K562 (cell line): Measurements from ENCODE around the gene FAM161A. TPM values are rescaled to one million over a fixed set of nuclear protein-coding genes. Genes with fewer than 3 reads are reported as not detected.

Source experiments
- HMG20A ChIP-seq: fragments of 450-650 bp; formaldehyde crosslinking; conservative IDR thresholded peaks from 2 replicates; pipeline ENCODE4 v1.4.0; 2020; ENCODE audit warnings: mild to moderate bottlenecking, mixed read lengths
- SMC3 ChIP-seq: conservative IDR thresholded peaks from 2 replicates; pipeline ENCODE4 v1.6.1; 2011; ENCODE audit warnings: low read depth, low read length, improper control_type of control experiment; ENCODE audit not compliant: insufficient read depth
- polyA plus RNA-seq, 8 experiments: library from polyadenylated mRNA; depleted of rRNA in 4 of 8; stranded (reverse) in 5 of 8; unstranded in 3 of 8; fragments of >200 nt; fragmentation: Nextera tagmentation in 2 of 8; fragmentation: Illumina TruSeq in 1 of 8; extraction: Ambion mirVana in 2 of 8; extraction: Trizol in 1 of 8; gene quantifications; 2 replicates each; pipeline versions ENCODE4 v1.2.1 to v1.2.3, GENCODE V29; 2011 to 2014; ENCODE audit warnings: inconsistent platforms in 1 of 8, missing spikeins in 1 of 8
- total RNA-seq, 7 experiments: library from RNA; depleted of rRNA in 6 of 7; stranded (reverse); fragments of >200 nt in 6 of 7; fragmentation: Illumina TruSeq in 2 of 7; extraction: Trizol in 2 of 7; gene quantifications; 2 replicates each; pipeline versions ENCODE4 v1.2.1 to v1.2.3, GENCODE V29; 2011 to 2021; ENCODE audit warnings: low replicate concordance in 1 of 7
- TF ChIP-seq, protein P1 (sequence below), 2 experiments: fragments of 450-650 bp; formaldehyde crosslinking in 1 of 2; IDR thresholded peaks; 2 replicates each; pipeline versions ENCODE4 v1.4.0 to v1.6.1; 2014 to 2020; ENCODE audit warnings: mild to moderate bottlenecking in 2 of 2, borderline replicate concordance in 1 of 2, low read depth in 1 of 2

Gene FAM161A
- total and polyA plus RNA-seq, 9 of the 15 experiments (the other 6 are each of a cell fraction or from before 2014, with no cell fraction given) = 0.27 to 1.4 (median 0.80) TPM

GRCh38 chr2:61898810-61899209 lies 45.0 kb upstream of the FAM161A start (continued):
- TF ChIP-seq, protein P1, sequence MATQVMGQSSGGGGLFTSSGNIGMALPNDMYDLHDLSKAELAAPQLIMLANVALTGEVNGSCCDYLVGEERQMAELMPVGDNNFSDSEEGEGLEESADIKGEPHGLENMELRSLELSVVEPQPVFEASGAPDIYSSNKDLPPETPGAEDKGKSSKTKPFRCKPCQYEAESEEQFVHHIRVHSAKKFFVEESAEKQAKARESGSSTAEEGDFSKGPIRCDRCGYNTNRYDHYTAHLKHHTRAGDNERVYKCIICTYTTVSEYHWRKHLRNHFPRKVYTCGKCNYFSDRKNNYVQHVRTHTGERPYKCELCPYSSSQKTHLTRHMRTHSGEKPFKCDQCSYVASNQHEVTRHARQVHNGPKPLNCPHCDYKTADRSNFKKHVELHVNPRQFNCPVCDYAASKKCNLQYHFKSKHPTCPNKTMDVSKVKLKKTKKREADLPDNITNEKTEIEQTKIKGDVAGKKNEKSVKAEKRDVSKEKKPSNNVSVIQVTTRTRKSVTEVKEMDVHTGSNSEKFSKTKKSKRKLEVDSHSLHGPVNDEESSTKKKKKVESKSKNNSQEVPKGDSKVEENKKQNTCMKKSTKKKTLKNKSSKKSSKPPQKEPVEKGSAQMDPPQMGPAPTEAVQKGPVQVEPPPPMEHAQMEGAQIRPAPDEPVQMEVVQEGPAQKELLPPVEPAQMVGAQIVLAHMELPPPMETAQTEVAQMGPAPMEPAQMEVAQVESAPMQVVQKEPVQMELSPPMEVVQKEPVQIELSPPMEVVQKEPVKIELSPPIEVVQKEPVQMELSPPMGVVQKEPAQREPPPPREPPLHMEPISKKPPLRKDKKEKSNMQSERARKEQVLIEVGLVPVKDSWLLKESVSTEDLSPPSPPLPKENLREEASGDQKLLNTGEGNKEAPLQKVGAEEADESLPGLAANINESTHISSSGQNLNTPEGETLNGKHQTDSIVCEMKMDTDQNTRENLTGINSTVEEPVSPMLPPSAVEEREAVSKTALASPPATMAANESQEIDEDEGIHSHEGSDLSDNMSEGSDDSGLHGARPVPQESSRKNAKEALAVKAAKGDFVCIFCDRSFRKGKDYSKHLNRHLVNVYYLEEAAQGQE (IDR thresholded peaks at IDR 0.05; ENCODE audit: borderline replicate concordance) = peak; percentile 42; the same call in 1 of the 2 replicates
- TF ChIP-seq, protein P1 (CRISPR knock-in tag; IDR thresholded peaks at IDR 0.05; ENCODE audit: low read depth) = no peak
- TF ChIP-seq HMG20A (no peak), SMC3 (peak; percentile 37; the same call in 1 of the 2 replicates)
